HG03558 (cell line): ENCODE data around the gene ACP3.

ENCODE experiments used
- ATAC-seq: cut with Tn5 transposase; IDR thresholded peaks from one replicate; pipeline ENCODE4 v1.9.1; 2021; ENCODE audit warnings: moderate number of reproducible peaks; ENCODE audit not compliant: unreplicated experiment; ENCODE audit errors: extremely low read depth

Gene ACP3

DNA sequence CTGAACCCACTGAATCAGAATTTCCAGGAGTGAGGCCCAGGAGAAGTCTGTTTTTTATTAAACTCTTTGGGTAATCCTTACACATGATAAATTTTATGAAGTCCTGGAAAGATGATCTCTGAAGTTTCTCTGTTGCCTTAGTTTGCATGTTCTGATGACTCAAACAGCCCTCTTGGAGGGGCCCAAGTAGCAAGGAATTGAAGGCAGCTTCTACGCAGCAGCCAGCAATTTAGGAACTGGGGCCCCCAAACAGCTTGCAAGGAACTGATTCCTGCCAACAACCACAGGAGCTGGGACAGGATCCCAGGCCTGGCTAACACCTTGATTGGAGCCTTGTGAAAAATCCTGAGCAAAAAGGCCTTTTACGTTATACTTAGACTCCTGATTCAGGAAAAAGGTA is 5.4 kb upstream of the ACP3 start:
- ATAC-seq: no peak

DNA sequence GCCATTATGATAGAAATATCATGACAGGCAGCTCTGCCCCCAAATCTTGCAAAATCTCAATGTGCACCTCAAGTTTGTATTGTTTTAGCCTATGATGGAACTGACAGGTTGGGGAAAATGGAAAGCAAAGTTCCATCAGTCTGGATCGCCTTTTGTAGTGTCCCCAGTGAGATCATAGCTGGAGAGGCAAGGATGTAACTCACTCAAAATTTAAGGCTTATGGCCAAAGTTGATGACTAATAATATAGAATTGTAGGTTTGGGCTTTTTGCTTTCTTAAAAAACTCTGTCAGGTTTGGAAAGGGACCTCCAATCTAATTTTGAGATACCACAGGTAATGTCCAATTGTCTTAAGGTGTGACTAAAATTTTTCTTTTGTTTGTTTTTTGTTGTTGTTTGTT is 1.4 kb upstream of the ACP3 start:
- ATAC-seq: no peak

DNA sequence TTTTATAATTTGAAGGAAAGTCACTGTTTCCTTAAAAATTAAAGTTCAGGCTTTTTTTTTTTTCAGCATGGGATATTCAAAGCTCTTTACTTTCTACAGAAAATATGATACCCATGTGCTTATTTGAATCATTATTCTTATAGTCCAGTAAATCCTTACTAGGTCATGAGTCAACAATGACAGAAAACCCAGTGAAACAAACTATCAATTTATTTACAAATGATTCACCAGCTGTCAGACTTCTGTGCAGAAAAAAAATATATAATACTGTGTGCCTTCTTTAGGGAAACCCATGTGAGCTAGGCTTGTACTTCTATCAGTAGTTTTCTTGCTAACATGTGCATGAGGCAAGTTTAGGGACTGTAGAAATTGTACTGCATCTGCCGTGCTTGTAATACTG is 1.2 kb downstream of the ACP3 start:
- no peak for ATAC-seq

GRCh38 chr3:132321304-132321703 is 4.1 kb downstream of the ACP3 start:
- ATAC-seq: no peak

- no peak for ATAC-seq
These were observed 7.9 kb downstream of the ACP3 start for GRCh38 chr3:132325103-132325606.

- no peak for ATAC-seq
These were observed 8.4 kb downstream of the ACP3 start for GRCh38 chr3:132325634-132326033.

DNA sequence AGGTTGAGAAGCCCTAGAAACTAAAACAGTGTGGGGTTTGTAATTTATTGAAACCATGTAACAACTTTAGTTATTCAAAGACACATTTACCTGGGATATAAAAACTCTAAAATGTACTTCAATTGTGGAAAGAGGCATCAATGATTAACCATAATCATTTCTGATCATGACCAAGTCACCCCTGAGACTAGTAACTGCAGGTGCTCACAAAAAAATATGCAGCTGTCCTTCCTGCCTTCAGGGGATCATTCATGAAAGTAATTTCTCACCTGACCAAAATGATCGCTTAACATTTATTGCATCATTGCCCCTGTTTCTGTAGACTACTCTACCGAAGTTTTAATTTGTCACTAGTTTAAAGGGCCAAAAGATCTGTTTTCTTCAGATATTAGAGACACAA is 9.0 kb downstream of the ACP3 start:
- no peak for ATAC-seq

- no peak for ATAC-seq
These were observed 14.9 kb downstream of the ACP3 start for GRCh38 chr3:132332082-132332481.

GRCh38 chr3:132332508-132332907 is 15.3 kb downstream of the ACP3 start:
- ATAC-seq: no peak

DNA sequence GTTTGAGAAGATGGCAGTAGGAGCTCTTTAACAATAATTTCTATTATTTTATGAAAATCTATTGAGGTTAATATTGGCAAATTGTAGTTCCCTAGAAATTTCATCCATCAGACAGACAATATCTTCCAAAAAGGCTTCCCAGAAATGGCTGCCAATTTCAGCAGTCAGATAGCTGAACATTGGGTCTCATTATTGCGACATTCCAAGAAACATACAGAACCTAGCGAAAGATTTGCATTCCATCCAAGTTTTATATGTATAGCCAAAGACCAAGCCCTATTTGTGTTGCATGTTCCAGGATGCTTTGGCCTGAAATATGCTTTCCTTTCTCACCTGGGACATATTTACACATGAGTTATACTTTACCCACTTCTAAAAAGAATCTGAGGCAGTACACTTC is 24.5 kb downstream of the ACP3 start:
- ATAC-seq: no peak

- no peak for ATAC-seq
These were observed 25.0 kb downstream of the ACP3 start for GRCh38 chr3:132342183-132342582.

DNA sequence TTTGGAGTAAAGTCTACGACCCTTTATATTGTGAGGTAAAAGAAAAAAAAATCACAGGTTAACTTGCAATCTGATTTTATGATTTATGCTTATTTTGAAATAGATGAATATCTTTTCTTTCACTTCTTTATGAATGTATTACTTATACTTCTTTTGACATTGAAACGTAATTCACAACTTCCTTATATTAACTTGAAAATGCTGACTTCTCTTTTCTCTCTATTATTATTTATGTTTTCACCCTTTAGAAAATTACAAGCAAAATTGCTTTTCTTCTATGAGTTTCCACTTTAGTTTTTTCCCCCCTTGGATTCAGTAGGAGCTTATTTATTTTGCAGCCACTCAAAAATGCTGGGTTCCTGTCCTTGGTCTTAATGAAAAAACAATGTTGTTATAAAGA is 25.4 kb downstream of the ACP3 start:
- ATAC-seq: no peak

DNA sequence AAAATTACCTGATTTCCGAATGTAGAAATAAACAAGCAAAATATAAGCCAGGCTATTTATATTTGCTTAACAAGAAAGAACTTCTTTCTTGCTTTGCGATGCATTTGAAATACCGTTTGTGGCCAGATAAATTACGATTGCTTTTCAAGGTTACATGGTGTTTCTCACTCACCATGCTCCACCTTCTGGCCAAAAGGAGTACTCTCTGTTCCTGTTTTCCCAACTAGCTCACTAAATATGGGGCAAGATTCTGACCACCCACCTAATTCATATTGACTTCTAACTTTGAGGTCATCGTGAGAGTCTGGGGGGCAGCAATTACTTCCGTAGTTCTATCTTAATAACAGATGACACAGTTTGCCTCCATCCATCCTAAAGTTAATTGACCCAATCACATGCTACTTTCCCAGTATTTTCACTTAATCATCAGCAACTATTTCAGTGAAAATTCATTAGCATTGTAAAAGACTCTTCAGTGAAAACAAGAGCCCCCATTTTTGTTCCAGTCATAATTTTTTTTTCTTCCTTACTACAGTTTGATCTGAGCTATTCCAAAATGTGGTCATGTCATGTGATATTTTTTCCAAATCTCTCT is 25.9 kb downstream of the ACP3 start:
- peak; percentile 73 for ATAC-seq

DNA sequence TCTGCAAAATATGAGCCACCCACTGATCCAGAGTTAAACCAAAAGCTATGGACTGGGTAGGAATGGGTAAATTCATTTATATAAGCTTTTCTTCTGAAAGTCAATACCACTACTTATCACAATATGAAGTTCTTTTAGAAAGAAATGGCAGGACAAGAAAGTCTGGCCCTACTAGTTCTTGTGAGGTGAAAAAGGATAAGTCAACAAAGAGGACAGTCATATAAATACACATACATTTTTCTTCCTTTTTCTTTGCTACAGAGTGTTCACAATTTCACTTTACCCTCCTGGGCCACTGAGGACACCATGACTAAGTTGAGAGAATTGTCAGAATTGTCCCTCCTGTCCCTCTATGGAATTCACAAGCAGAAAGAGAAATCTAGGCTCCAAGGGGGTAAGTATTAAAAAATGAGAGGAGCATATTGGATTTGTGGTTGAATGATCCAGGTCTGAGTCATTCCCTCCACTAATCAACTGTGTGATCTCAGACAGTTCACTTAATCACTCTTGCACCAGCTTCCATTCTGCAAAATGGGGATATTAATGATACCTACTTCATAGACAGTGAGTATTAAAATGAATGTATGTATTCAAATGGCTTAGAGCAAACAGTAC is 27.6 kb downstream of the ACP3 start:
- no peak for ATAC-seq

- no peak for ATAC-seq
These were observed 29.9 kb downstream of the ACP3 start for GRCh38 chr3:132346841-132347736.

GRCh38 chr3:132347811-132348210 is 30.6 kb downstream of the ACP3 start:
- ATAC-seq: no peak

- no peak for ATAC-seq
These were observed 31.3 kb downstream of the ACP3 start for GRCh38 chr3:132348531-132348930.

DNA sequence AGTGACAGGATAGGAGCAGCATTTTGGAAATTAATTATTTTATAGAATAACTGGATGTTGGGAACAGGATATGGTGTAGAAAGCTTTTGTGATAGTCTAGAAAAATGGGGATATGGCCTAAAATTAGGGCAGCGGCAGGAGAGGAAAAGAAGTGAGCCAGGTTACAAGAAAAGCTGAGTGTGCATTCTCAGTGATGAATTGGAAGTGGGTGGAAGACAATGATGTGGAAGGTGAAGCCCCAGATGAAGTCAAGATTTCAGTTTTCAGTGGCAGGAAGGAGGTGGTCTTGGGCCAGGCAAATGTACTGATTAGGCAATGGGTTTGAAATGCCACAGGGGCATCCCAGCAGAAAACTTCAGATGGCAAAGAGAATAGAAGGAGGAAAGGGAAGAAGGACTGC is 33.6 kb downstream of the ACP3 start:
- ATAC-seq: no peak

DNA sequence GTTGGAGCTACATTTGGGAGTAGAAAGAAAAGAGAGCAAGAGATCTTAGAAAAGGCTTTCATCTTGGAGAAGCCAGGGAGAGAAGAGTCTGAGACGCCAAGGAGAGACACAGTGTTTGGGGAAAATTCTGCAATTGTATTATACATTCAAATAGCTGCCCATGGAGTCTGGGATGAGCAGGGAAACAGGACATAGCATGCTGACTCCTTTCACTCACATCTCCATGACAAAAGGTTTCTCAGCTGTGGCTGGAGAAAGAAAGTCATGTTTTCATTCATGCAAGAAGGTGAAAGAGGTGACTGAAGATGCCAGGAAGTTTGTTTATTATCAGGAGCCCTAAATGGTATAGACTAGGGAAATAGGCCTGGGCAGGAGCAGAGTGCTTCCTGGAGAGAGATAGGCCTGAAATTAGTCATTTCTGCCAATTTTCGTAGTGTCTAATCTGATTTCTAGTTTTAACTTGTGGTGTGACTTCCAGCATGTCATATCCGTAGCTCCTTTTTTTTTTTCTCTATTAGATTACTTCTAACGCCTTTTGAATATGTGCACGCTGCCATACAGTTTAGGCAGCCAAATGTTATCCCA is 34.1 kb downstream of the ACP3 start:
- ATAC-seq: no peak

- ATAC-seq: no peak
These were observed 35.4 kb downstream of the ACP3 start for GRCh38 chr3:132352556-132353143.
